GM18873 (cell line): ENCODE data around the gene LIPT2.

Source experiments
- ATAC-seq: cut with Tn5 transposase; IDR thresholded peaks from one replicate; pipeline ENCODE4 v1.9.1; 2021; ENCODE audit warnings: mild to moderate bottlenecking, moderate library complexity, moderate number of reproducible peaks; ENCODE audit not compliant: unreplicated experiment, low FRiP score

The LIPT2 gene

GRCh38 chr11:74466916-74467885, 26.3 kb downstream of the LIPT2 start, which contains the start of gene KCNE3:
Gene KCNE3 (minus strand): TSS chr11:74467549. CDS start chr11:74457563, 9,986 bp downstream.
- ATAC-seq = no peak

- no peak for ATAC-seq
These were observed 28.2 kb downstream of the LIPT2 start for GRCh38 chr11:74465291-74465708.

DNA sequence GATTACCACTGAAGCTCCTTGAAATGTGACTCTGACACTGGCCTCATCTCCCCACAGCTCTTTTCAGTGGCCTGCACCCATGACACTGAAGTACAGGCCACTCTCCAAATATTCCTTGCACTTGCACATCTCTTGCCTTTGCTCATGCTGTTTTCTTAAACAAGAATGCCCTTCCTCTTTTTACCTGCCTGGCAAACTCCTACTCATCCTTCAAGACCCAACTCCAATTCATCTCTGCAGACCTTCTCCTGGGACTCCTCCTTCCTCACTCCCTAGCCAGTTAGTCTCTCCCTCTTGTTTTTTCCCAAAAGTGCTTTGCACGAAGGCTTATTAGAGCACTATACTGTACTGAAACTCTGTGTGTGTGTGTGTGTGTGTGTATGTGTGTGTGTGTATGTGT, 28.8 kb downstream of the LIPT2 start:
- ATAC-seq = no peak

- no peak for ATAC-seq
These were observed 30.3 kb downstream of the LIPT2 start for GRCh38 chr11:74463216-74463615.

- no peak for ATAC-seq
These were observed 30.9 kb downstream of the LIPT2 start for GRCh38 chr11:74462631-74463030.

- ATAC-seq = no peak
These were observed 31.5 kb downstream of the LIPT2 start for GRCh38 chr11:74462009-74462408.

DNA sequence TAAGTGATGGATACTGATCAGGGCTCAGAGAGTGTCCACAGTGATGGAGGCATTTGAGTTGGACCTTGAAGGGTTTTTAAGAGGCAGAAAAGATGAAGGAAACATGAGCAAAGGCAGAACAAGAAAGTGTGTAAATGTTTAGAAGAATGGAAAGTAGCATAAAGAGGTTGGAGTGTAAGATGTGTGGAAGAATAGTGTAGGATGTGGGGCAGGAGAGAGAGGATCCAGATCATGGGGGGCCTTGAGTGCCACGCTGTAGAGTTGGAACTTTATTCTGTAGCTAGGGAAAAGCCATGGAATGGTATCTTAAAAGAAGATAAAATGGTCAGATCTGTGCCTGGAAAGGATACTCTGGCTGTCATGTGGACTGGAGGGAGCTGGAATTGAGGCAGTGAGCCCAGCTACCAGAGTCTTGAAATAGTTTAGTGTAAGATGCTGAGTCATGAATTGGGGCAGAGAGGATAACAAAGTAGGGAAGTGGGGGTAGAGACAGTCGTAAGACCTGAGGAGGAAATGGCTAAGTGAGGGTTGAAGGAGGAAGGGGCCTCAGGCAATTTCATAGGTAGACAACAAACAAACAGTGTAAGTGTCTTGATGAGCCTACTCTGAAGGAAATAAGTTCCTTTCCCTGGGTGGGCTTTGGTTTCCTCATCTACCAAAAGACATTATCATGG, 32.9 kb downstream of the LIPT2 start:
- ATAC-seq = no peak

- ATAC-seq = no peak
These were observed 33.5 kb downstream of the LIPT2 start for GRCh38 chr11:74460065-74460464.

DNA sequence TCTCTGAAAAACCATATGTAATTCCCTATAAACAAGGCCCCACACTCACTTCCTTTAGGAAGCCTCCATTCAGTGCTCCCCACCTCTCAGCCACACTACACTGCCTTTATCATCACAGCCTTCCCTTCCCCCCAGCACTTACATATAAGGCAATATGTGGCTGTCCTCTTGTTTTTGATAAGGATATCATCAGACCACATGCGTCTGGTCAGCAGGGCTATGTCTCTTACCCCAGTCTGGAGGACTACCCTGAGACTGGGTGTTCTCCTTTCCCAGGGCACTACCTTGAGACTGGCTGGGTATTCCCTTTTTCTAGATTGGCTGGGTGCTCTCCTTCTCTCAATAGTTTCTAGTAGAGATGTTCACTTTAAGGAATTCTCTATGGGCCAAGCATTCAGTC, 33.9 kb downstream of the LIPT2 start:
- ATAC-seq = no peak

DNA sequence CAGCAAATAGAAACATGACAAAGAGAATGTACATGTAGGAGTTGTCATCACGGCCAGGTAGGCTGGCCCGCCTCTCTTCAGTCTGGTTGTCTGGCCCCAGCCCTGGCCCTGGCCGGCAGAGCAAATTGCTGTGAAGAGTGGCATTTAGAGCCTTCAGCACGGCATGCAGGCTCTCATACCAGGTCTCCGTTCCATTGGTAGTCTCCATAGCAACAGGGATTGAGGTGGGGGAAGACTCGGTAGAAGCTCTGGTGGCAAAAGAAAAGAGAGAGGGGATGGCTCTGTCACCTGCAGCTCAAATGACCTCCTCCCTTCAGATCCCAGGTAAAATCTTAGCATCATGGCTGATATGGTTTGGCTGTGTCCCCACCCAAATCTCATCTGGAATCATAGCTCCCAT, 36.2 kb downstream of the LIPT2 start:
- ATAC-seq = no peak

DNA sequence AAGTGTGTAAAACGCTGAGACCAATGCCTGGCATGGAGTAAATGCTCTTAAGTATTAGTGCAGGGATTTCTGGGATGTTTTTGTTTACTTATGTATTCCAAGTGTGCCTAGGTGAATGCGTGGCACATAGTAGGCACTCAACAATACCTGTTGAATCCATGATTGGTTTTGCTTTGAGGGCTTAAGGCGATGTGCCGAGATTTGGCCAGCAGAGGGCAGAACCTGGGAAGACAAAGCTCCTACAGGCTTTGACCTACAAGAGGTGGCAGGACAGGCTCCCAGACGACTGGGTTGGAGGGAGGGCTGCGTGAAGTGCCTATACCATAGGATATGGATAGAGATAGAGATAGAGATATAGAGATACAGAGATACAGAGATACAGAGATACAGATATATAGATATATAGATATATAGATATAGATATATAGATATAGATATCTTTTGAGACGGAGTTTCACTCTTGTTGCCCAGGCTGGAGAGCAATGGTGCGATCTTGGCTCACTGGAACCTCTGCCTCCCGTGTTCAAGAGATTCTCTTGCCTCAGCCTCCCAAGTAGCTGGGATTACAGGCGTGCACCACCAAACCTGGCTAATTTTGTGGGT, 40.0 kb downstream of the LIPT2 start:
- no peak for ATAC-seq

GRCh38 chr11:74452366-74452765, 41.2 kb downstream of the LIPT2 start:
- ATAC-seq = no peak

DNA sequence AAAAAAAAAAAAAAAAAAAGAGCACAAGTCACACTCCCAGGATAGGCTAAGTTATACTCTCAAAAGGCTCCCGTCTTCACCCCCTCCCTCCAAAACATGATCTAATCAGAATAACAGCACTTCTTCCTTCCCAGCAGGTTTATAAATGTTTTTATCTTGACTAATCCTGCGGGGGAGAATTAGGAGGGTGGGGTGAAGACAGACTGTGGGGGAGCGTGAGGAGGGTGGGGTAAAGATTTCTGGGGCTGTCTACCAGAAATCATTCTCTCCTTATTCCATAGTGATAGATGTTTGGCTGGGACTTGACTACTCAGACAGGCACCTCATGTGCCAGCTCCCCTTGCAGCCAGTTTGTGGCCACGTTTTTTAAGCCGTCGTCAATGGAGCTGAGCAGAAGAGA, 43.2 kb downstream of the LIPT2 start:
- ATAC-seq = no peak

GRCh38 chr11:74449369-74449931, 44.1 kb downstream of the LIPT2 start:
- ATAC-seq = no peak

DNA sequence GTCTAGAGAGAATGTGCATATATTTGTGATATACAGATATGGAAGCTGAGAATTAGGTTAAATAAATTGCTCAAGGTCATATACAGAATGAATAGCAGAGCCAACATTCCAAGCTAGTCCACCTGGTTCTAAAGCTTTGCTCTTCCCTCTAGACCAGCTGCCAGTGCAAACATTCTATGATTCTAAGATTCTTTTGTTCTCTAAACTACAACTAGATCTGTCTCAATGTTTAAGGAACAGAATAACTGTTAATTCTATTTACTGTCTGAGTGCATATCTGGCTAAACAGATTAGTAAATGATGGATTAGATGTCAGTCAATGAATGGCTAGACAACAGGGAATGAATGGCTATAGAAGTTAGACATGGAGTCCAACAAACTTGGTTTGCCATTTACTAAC, 45.8 kb downstream of the LIPT2 start:
- no peak for ATAC-seq

DNA sequence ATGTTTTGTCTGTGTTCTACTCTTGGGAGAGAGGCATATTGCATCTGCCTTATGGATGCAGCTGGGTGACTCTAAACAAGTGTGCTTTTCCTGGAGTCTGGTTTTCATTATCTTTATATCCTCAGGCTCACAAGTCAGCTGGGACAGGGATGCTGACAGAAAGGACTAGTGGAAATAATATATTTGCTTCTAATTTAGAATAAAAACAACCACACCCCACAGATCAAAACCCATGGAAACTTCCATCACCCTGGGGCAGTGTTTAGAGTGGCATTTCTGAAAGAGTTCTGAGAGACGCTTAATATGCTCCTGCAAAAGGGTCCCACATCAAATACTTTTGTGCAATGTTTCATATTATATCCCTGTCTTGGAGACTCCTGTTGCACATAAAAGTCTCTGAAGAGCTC, 47.0 kb downstream of the LIPT2 start:
- no peak for ATAC-seq

DNA sequence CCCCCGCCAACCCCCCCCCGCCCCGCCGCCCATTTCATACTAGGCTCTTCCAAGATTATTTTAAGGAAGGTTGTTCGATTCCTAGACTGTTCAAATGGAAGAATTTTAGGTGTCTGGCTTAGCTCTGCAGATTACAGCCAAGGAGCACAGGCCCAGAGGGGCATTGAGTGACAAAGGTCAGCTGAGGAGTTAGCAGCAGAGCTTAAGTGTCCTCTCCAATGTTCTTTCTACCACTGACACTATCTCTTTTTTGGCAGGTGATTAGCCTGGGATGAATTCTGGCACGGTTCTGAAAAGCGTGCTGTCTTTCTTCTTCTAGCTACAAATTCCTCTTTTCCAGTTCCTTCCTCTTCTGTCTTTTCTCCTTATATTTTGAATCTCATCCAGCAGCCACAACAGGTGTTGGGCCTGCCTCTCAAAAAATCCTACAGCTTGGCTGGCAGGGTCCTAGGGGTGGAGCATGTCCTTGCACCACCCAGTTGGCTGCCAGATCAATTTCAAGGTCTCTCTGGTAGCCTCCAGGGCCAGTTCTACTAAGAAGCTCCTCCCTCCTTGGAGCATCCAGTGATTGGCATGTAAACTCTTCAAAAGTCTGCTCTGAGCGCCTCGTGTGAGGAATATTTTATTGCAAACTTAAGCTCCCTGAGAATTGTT, 49.2 kb downstream of the LIPT2 start:
- ATAC-seq = no peak

- ATAC-seq = no peak
These were observed 50.3 kb downstream of the LIPT2 start for GRCh38 chr11:74443071-74443864.

- no peak for ATAC-seq
These were observed 50.9 kb downstream of the LIPT2 start for GRCh38 chr11:74442636-74443035.
